UCSD-AML1 (cell line): ENCODE data around the gene CCER1.

Experiments
- DNase-seq: peaks from one replicate; lab custom pipeline; 2025; ENCODE audit not compliant: unreplicated experiment; lab: John Stamatoyannopoulos, UW

Gene CCER1

DNA sequence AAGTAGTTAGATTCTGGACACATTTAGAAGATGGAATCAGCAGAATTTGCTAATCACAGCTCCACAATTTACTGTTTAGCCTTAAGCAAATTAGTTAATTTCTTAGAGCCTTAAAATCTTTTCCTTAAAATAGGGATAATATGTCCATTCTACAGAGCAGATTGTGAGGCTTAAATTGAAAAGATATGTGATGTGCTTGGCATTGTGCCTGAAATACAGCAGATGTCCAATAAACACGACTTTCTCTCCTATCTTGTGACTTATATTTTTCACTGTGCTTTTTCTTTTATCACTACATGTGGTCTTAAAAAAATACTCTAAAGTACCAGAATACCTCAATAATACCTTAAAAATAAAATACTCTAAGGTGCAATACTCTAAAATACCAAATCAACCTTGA is 30.6 kb downstream of the CCER1 start:
- no peak for DNase-seq

DNA sequence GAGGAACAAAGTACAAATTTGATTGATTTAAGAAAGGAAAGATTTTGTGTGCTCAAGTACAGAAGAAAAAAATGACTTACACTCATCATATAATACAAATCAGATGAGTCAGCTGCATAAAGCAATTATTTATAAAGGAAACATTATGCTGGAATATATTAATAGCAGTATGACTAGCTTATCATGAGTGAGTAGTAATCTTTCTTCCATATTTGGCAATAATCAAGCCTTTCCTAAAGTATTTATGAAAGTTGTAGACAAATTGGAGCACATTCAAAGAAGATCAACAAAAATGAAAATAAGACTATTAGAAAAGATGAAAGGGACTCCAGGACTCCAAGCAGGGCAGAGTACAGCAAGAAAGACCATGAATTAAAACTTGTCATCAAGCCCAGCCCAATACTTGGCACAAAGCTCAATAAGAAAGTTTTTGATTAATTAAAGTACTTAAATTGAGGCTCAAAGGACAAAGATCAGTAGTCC is 32.8 kb downstream of the CCER1 start:
- no peak for DNase-seq

DNA sequence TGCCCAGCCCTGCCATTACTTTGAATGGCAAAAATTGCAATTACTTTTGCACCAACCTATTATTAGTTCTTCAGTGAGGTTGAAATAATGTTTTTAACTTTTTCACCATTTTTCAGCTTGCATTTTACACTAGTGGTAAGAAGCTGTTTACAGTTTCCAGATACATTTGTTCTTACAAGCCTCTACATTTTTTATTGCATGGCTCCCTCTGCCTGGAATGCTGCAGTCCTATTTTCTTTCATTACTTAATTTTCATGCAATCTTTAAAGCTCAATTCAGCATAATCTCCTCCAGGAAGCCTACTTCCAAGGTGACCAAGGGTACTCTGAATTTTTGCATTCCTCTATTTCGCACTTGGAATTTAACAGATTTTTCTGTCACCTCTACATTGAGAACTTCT is 33.4 kb downstream of the CCER1 start:
- DNase-seq, result no peak

DNA sequence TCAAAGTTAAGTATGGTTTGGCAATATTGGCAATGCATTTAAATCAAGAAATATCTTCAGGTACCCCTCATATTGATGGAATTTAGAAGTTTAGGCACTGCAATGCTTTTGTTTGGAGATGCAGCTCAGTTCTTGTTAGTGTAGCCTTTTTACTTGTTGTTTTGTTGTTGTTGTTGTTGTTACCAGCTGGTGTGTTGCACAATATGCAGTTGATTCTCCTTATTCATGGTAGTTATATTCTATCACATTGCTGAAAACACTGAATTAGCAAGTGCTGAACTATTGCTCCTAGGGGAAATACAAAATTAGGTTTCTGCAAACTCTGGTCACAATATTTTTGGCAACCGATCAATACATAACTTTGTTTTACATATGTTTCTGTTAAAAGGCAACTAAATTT is 34.8 kb downstream of the CCER1 start:
- no peak for DNase-seq

DNA sequence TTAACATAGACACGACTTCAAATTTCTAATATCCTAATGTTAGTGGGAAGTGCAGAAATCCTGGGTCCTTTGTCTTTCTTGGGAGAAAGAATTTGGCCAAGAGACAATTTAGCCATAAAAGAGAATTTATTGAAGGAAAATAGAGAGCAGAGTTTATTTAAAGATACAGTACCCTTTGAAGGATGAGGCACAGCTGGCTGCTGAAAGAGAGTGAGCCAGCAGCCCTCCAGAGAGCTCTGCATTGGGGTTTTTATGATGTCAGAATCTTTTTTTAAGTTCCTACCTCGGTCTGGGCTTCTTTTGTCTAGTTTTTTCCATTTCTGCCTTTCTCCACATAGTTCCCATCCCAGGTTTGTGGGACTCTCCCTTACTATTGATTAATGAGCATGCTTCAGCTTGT is 37.5 kb downstream of the CCER1 start:
- DNase-seq, result no peak

DNA sequence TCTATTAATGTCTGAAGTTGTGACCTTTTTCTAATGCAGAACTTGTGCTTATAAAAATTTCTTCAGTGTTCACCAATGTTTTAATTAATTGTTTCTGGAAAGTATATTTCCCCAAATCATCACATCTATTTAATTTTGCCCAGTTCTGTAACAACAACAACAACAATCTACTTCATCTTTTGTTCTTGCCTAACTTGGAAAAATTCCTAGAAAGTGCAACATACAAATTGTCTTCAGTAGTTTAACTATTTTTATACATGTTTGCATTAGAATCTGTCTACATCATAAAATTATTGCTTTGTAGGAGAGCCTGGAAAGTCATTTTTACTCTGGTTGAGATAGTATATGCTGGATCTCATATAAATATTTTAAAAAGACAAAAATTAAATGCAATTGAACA is 38.5 kb downstream of the CCER1 start:
- no peak for DNase-seq

DNA sequence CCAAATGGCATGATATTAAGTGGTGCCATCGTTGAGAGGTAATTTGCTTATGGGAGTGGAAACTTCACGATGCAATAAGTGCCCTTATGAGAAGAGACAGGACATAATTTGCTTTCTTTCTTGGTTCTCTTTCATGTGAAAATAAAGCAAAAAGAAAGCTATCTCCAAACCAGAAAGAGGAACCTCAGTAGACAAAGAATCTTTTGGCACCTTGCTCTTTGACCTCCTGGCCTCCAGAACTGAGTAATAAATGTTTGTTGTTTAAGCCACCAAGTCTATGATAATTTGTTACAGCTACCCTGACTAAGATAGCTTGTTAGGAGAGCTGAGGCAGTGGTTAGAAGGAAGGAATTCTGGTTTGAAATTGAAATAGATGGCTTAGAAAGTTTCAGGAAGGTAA is 39.6 kb downstream of the CCER1 start:
- no peak for DNase-seq

DNA sequence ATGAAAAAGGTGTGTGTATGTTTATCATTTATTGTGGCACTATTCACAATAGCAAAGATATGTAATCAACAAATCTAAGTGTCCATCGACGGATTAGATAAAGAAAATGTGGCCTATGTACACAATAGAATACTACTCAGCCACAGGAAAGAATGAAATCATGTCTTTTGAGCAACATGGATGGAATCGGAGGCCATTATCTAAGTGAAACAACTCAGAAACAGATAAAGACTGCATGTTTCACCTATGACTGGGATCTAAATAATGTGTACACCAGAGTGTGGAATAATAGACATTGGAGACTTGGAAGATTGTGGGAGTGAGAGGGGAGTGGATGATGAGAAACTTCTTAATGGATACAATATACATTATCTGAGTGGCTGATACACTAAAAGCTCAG is 44.0 kb downstream of the CCER1 start:
- no peak for DNase-seq

DNA sequence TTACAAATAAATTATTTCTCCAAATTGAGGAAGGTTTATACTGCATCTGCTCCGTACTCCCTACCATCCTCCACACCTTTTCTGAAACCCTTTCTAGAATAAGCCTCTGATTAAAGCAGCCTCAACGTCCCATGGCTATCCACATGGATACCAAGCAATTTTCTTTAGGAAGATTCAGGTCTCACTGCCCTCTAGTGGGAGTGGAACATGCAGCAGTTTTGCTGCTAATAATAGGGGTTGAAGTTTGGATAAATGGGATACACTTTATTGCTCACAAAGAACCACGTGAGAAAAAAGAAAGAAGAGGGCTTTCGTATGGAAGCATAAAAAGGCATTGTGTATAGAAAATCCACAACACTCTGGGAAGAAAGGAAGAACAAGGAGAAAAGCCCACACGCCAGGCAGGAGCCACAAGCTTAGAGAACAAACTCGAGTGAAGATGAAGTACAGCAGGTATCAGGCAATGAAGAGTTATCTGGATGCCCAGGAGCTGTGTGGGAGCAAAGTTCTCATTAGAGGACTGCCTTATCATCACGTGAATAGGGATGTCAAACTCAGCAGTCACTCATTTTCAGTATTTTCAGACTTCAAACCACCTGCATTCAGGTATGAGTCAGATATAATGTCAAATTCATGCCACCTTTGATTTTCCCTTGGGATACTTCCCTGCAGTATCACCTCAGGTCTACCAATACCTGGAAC is 45.8 kb downstream of the CCER1 start:
- DNase-seq, result no peak

DNA sequence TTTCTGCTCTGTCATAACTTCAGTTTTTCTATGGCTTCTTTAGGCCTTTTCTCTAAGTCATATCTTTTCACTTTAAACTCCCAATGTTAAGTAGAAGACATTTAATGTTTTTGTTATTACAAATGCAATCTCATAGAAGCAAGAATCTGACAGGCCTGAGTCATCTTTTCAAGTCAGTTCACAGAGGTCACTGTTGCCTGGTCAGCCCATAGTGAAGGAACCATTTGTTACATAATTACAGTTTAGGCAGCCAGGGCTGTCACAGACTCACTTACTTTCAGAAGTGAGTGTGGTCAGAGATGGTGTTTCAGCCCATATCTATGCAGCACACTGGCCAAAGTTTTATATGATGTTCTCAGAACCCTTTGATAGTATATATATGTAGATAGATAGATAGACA is 46.5 kb downstream of the CCER1 start:
- DNase-seq, result no peak

DNA sequence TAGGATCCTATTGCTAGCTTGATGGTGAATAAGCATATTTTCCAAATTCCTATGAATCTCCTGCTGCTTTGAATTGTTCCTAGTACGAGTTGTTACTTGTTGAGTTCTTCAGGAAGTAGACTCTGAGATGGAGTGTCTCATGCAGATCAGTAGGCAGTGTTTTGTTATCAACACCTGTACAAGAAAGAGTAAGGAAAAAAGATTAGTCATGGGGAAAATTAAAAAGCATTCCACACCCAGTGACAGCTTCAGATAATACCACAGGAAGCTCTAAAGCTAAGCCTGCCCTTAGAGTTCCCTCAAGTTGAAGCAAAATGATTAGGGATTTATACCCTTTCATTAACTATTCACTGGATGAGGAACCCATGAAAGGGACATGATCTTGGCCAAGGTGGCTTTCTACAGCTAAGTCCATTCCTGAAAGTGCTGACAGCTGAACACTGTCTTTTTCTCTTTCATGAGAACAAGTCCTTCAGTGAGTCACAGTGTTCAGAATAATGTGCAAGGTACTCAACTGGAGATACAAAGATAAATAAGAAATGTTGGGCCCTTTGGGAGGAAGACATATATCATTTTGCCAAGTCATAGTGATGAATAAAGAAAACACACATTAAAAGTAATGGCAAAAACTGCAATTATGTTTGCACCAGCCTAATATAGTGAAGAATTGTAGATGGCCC is 49.1 kb downstream of the CCER1 start:
- no peak for DNase-seq

DNA sequence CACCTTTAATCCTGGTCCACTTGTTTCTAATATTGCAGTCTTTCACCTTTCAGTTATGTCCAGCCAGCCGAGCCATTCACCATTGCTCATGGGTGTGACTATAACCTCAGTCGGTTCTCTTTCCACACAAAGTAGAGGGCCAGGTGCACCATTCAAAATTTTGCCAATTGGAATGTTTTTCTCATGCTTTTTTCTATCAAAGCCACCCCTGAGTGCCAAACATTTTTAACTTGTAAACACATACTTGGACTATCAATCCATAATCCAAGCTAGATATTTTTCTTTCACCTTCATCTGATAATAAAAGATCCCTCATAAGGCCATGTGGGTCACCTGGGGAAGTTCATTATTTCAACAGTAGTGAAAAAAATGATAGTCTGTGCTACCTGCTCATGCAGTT is 52.4 kb downstream of the CCER1 start:
- no peak for DNase-seq
